GM12872 (cell line): ENCODE measurements around the gene RBM26.

Experiments
- TF ChIP-seq, protein P1 (sequence below): IDR thresholded peaks from 3 replicates; pipeline ENCODE4 v1.5.1; 2011; ENCODE audit warnings: low read depth, mild to moderate bottlenecking, low read length, moderate library complexity; ENCODE audit not compliant: insufficient read depth

RBM26 gene

DNA sequence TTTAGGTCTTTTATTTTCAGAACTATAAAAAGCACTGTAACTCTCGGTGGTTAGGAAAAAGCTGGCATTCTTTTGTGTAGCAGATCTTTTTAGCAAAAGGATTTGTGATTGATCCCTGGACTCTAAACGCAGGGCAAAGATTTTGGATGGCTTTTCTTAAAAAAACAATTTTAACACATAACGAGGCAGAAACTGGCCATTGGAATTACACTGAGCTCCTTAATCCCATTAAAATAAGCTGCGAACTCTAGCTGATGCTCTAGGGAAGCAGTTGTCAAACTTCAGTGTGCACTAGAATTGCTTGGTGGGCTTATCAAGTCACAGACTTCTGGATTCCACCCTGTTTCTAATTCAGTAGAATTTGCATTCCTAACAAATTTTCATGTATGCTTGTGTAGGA, 41.1 kb upstream of the RBM26 start:
- TF ChIP-seq, protein P1, sequence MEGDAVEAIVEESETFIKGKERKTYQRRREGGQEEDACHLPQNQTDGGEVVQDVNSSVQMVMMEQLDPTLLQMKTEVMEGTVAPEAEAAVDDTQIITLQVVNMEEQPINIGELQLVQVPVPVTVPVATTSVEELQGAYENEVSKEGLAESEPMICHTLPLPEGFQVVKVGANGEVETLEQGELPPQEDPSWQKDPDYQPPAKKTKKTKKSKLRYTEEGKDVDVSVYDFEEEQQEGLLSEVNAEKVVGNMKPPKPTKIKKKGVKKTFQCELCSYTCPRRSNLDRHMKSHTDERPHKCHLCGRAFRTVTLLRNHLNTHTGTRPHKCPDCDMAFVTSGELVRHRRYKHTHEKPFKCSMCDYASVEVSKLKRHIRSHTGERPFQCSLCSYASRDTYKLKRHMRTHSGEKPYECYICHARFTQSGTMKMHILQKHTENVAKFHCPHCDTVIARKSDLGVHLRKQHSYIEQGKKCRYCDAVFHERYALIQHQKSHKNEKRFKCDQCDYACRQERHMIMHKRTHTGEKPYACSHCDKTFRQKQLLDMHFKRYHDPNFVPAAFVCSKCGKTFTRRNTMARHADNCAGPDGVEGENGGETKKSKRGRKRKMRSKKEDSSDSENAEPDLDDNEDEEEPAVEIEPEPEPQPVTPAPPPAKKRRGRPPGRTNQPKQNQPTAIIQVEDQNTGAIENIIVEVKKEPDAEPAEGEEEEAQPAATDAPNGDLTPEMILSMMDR = no peak

DNA sequence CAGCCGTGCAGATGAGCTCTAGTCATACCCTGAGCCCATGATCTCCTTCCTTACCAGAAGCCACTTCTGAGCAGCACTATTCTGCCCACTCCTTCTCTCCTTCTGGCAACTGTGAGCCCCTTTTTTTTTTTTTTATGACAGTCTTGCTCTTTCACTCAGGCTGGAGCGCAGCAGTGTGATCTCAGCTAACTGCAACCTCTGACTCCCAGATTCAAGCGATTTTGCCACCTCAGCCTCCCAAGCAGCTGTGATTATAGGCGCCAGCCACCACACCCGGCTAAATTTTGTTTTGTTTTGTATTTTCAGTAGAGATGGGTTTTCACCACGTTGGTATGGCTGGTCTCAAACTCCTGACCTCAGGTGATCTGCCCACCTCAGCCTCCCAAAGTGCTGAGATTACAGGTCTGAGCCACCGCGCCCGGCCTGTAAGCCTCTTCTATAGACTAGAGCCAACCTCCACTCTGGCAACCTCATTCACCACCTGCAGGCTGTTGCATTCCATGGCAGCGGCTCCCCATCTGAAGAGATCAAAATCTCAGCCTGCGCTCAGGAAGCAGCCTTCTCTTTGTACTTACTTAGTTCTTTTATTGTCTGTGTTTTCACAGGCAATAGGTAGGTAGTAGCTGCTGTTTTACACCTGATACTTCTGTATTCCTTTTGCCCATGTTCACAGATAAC, 40.1 kb upstream of the RBM26 start:
- TF ChIP-seq, protein P1 = no peak

DNA sequence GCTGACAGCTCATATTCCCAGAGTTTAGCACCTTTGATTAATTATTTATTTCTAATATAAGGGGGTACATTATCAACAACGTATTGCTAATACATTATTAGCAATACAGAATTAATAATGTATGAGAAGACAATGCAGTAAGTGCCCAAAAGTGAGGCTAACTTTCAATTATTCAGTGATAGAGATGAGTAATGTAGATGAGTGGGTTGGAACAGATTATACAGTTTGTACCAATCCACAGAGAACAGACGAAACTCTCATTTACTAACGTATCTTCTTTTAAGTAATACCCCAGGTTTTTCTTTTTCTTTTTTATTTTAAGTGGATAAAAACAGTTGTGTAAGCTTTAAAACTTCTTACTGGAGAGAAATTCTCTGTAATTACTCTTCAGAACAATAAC, 36.7 kb upstream of the RBM26 start:
- TF ChIP-seq, protein P1 = no peak

DNA sequence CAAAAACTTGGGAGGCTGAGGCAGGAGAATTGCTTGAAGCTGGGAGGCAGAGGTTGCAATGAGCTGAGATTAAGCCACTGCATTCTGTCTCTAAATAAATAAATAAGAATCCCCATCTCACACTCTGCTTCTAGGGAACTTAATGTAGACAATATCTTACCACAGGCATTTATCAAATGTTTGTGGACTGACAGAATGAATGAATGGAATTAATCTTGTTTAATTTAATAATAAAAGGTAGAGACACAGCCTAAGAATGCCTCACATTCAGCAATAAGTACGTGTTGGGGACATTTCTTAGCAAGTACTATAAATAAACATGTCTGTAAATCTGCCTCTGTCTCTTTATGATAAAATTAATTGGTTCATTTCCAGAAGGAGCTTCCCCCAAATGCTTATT, 36.2 kb upstream of the RBM26 start:
- TF ChIP-seq, protein P1 = no peak

DNA sequence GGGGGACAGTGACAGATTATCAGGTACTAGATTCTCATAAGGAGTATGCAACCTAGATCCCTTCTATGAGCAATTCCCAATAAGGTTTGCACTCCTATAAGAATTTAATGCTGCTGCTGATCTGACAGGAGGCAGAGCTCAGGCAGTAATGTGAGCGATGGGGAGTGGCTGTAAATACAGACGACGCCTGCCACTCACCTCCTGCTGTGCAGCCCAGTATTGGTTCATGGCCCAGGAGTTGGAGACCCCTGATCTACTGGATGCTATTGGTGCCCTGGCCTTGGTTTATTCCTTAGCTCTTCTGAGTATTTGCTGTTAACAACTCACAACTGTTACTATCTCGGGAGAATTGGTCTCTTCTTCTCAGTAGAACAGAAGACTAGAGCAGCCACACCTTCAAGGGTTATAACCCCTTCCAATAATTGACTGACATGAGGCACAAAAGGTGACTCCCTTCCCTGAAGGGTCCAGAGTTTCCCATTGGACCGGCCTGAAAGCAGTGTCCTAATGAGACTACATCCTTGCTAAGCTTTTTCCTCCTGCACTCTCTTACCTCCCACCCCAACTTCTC, 35.0 kb upstream of the RBM26 start:
- TF ChIP-seq, protein P1 = no peak

DNA sequence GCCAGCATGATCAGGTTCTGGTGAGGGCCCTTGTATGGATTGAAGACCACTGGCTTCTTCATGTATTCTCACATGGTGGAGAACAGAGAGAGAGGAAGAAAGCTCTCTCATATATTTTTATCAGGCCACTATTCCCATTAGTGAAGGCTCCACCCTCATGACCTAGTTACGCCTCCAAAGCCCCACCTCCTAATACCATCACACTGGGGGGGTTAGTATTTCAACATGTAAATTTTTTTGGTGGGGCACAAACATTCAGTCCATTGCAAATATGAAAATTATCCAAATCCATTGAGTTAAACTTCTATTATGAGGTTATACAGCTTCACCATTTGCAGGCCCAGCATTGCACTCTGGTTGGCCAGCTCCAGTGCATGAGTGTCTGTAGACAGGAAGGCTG, 33.2 kb upstream of the RBM26 start:
- TF ChIP-seq, protein P1 = no peak

DNA sequence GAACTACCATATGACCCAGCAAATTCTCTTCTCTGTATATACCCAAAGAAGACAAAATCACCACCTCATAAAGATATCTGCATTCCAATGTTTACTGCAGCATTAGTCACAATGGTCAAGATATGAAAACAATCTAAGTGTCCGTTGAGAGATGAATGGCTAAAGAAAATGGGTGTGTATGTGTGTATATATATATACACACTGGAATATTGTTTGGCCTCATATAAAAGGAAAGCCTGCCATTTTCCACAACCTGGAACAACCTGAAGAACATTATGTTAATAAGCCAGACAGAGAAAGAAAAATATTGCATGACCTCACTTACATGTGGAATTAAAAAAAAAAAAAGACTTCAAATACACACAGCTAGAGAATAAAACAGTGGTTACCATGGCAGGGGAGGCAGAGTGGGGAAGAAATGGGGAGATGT, 29.5 kb upstream of the RBM26 start:
- TF ChIP-seq, protein P1 = no peak
